GM12878 (cell line): ENCODE measurements around the gene FBLN1. TPM values are rescaled to one million over a fixed set of nuclear protein-coding genes. Genes with fewer than 3 reads are reported as not detected.

ENCODE experiments used
- ATAC-seq: fragments of 200-7000 bp; cut with Tn5 transposase; 3 replicates; pipeline ENCODE4 v1.9.1; 2020; ENCODE audit warnings: mild to moderate bottlenecking, moderate library complexity
- BruUV-seq: library from RNA; stranded (reverse); fragments of 400-500 nt; replicated peaks from 2 replicates; lab custom pipeline; 2021; lab: Mats Ljungman, UMichigan
- CTCF ChIA-PET: fragments of 300-600 bp; sonication (Branson Sonifier 250); formaldehyde crosslinking; extraction: SDS; loops from one replicate; lab custom pipeline; 2021; ENCODE audit warnings: inconsistent platforms; lab: Yijun Ruan, JAX
- POLR2A ChIA-PET: fragments of 350-600 bp; formaldehyde crosslinking; extraction: SDS; loops from one replicate; lab custom pipeline; 2021; ENCODE audit warnings: inconsistent platforms; lab: Charles Lee
- RAD21 ChIA-PET: fragments of 300-600 bp; sonication (Branson Sonifier 250); formaldehyde crosslinking; loops from one replicate; lab custom pipeline; 2023; ENCODE audit warnings: antibody characterized with exemption; ENCODE audit not compliant: unreplicated experiment; lab: Charles Lee
- SMC1A ChIA-PET: fragments of 300-600 bp; sonication (Branson Sonifier 250); formaldehyde crosslinking; loops from one replicate; lab custom pipeline; 2023; ENCODE audit not compliant: unreplicated experiment, uncharacterized antibody; lab: Charles Lee
- DNase-seq: peaks from one replicate; pipeline ENCODE4 v3.0.0-alpha.2; 2011; ENCODE audit warnings: low read depth, low spot score
- FAIRE-seq: peaks from 3 replicates; lab custom pipeline; 2011; peaks lifted over from hg19 to GRCh38; lab: Jason Lieb, UNC
- H2AFZ ChIP-seq: 2 replicates; pipeline ENCODE4 v1.6.0; 2011; ENCODE audit warnings: low read depth, low read length, control low read depth; ENCODE audit not compliant: control insufficient read depth
- H3K27ac ChIP-seq: 2 replicates; pipeline ENCODE4 v1.5.1; 2011; ENCODE audit warnings: control low read depth; ENCODE audit not compliant: control insufficient read depth, insufficient read depth
- H3K27me3 ChIP-seq, 2 experiments: replicated peaks in 1 of 2; 2 replicates each; pipeline versions ENCODE4 v1.6.0 to v1.6.1; 2011; ENCODE audit warnings: low read length in 1 of 2; ENCODE audit not compliant: control insufficient read depth in 2 of 2, insufficient read depth in 2 of 2
- H3K36me3 ChIP-seq, 2 experiments: 2 replicates each; pipeline ENCODE4 v1.5.1; 2011; ENCODE audit warnings: low read length in 1 of 2; ENCODE audit not compliant: control insufficient read depth in 2 of 2, insufficient read depth in 2 of 2
- H3K4me1 ChIP-seq: 2 replicates; pipeline ENCODE4 v1.6.1; 2011; ENCODE audit warnings: mild to moderate bottlenecking, low read length, moderate library complexity, mixed read lengths; ENCODE audit not compliant: control insufficient read depth, insufficient read depth
- H3K4me2 ChIP-seq: 2 replicates; pipeline ENCODE4 v1.6.0; 2011; ENCODE audit warnings: control low read depth; ENCODE audit not compliant: control insufficient read depth, insufficient read depth
- H3K4me3 ChIP-seq: fragments of 200-600 bp; sonication (generic); 2 replicates; pipeline ENCODE4 v1.5.1; 2016
- H3K79me2 ChIP-seq: 2 replicates; pipeline ENCODE4 v1.6.0; 2011; ENCODE audit warnings: low read length; ENCODE audit not compliant: control insufficient read depth, insufficient read depth
- H3K9ac ChIP-seq: 2 replicates; pipeline ENCODE4 v1.8.0; 2011; ENCODE audit warnings: low read length, control low read depth, mixed read lengths; ENCODE audit not compliant: control insufficient read depth, insufficient read depth
- H3K9me3 ChIP-seq: replicated peaks from 3 replicates; pipeline ENCODE4 v1.5.1; 2011; ENCODE audit warnings: mild to moderate bottlenecking, low read length; ENCODE audit not compliant: control insufficient read depth, insufficient read depth
- H4K20me1 ChIP-seq: 2 replicates; pipeline ENCODE4 v1.6.0; 2011; ENCODE audit not compliant: control insufficient read depth, insufficient read depth
- ASH2L ChIP-seq: fragments of 300-600, 200-600 bp; sonication (generic); IDR thresholded peaks from 2 replicates; pipeline ENCODE4 v1.6.1; 2017; ENCODE audit warnings: low read depth, mild to moderate bottlenecking, borderline replicate concordance
- ATF7 ChIP-seq: fragments of 450-650 bp; IDR thresholded peaks from 2 replicates; pipeline ENCODE4 v1.6.1; 2016; ENCODE audit warnings: low read depth, mild to moderate bottlenecking
- BACH1 ChIP-seq: fragments of 450-650 bp; IDR thresholded peaks from 2 replicates; pipeline ENCODE4 v1.6.1; 2017; ENCODE audit warnings: mild to moderate bottlenecking, borderline replicate concordance
- BCL11A ChIP-seq: IDR thresholded peaks from 2 replicates; pipeline ENCODE4 v1.6.1; 2011; ENCODE audit warnings: low read depth, low read length
- BMI1 ChIP-seq: fragments of 450-650 bp; IDR thresholded peaks from 2 replicates; pipeline ENCODE4 v1.6.1; 2016; ENCODE audit warnings: mild to moderate bottlenecking, moderate library complexity, borderline replicate concordance
- CBFB ChIP-seq: IDR thresholded peaks from 2 replicates; pipeline ENCODE4 v1.6.1; 2016; ENCODE audit warnings: antibody characterized with exemption, low read depth
- CHD4 ChIP-seq: fragments of 200-600 bp; sonication (generic); IDR thresholded peaks from 2 replicates; pipeline ENCODE4 v1.6.1; 2016; ENCODE audit warnings: mild to moderate bottlenecking
- GATAD2B ChIP-seq: fragments of 450-650 bp; conservative IDR thresholded peaks from 2 replicates; pipeline ENCODE4 v1.6.1; 2017; ENCODE audit warnings: low read depth, mild to moderate bottlenecking, moderate library complexity
- HDAC2 ChIP-seq: fragments of 200-600 bp; sonication (generic); IDR thresholded peaks from 2 replicates; pipeline ENCODE4 v1.6.1; 2017
- MEF2A ChIP-seq: IDR thresholded peaks from 2 replicates; pipeline ENCODE4 v1.6.1; 2011; ENCODE audit warnings: low read depth, mild to moderate bottlenecking, low read length, moderate library complexity; ENCODE audit not compliant: insufficient read depth
- NBN ChIP-seq: fragments of 450-650 bp; IDR thresholded peaks from 2 replicates; pipeline ENCODE4 v1.6.1; 2016
- RAD51 ChIP-seq: fragments of 450-650 bp; IDR thresholded peaks from 2 replicates; pipeline ENCODE4 v1.6.1; 2016; ENCODE audit warnings: moderate library complexity, mild to moderate bottlenecking, inconsistent platforms
- RBBP5 ChIP-seq: fragments of 200-600 bp; sonication (generic); conservative IDR thresholded peaks from 2 replicates; pipeline ENCODE4 v1.6.1; 2016
- RELA ChIP-seq: fragments of 450-650 bp; IDR thresholded peaks from 2 replicates; pipeline ENCODE4 v1.8.0; 2014; ENCODE audit warnings: borderline replicate concordance; ENCODE audit not compliant: partially characterized antibody
- SIX5 ChIP-seq: IDR thresholded peaks from 2 replicates; pipeline ENCODE4 v1.6.1; 2011; ENCODE audit warnings: mild to moderate bottlenecking, low read depth, low read length, moderate library complexity; ENCODE audit not compliant: severe bottlenecking
- SMAD5 ChIP-seq: IDR thresholded peaks from 2 replicates; pipeline ENCODE4 v1.6.1; 2016; ENCODE audit warnings: antibody characterized with exemption, low read depth
- SPI1 ChIP-seq: IDR thresholded peaks from 2 replicates; pipeline ENCODE4 v1.6.1; 2011; ENCODE audit warnings: low read depth, mild to moderate bottlenecking, low read length, moderate library complexity, borderline replicate concordance; ENCODE audit not compliant: insufficient read depth
- STAT1 ChIP-seq: fragments of 450-650 bp; conservative IDR thresholded peaks from 2 replicates; pipeline ENCODE4 v1.6.1; 2014; ENCODE audit warnings: antibody characterized with exemption, mild to moderate bottlenecking
- SUPT20H ChIP-seq: IDR thresholded peaks from 2 replicates; pipeline ENCODE4 v1.6.1; 2011; ENCODE audit warnings: low read depth, mild to moderate bottlenecking, low read length, moderate library complexity, borderline replicate concordance; ENCODE audit not compliant: control insufficient read depth
- TBL1XR1 ChIP-seq: IDR thresholded peaks from 2 replicates; pipeline ENCODE4 v1.6.1; 2012; ENCODE audit warnings: low read depth, low read length, improper control_type of control experiment
- YY1 ChIP-seq: IDR thresholded peaks from 2 replicates; pipeline ENCODE4 v1.6.1; 2011; ENCODE audit warnings: low read depth, mild to moderate bottlenecking, low read length
- ZSCAN29 ChIP-seq: fragments of 450-650 bp; IDR thresholded peaks from 2 replicates; pipeline ENCODE4 v1.6.1; 2017; ENCODE audit warnings: mild to moderate bottlenecking, moderate library complexity
- WGBS: methylation state at CpG from one replicate; pipeline ENCODE4 v1.1.6; 2016; ENCODE audit warnings: low lambda C conversion rate; ENCODE audit not compliant: insufficient replicate concordance, insufficient coverage; ENCODE audit errors: missing lambda C conversion rate; 5-methylcytosine and 5-hydroxymethylcytosine counted together
- in situ Hi-C: fragments of 300-500 bp; cut with MboI; formaldehyde crosslinking; loops from 9 replicates; pipeline ENCODE4 v1.14.3; 2018; ENCODE audit warnings: mixed read lengths
- intact Hi-C: fragments of 100-400 bp; cut with micrococcal nuclease; formaldehyde crosslinking; loops from one replicate; pipeline ENCODE4 v1.14.2; 2022; ENCODE audit not compliant: unreplicated experiment
- polyA plus RNA-seq, 11 experiments: library from polyadenylated mRNA; depleted of rRNA in 4 of 11; unstranded in 6 of 11; stranded (reverse) in 5 of 11; fragments of >200 nt; fragmentation: Nextera tagmentation in 4 of 11; fragmentation: Illumina TruSeq in 1 of 11; extraction: Ambion mirVana in 4 of 11; extraction: Trizol in 1 of 11; gene quantifications; 1 replicate in 1 of 11; 2 replicates in 10 of 11; pipeline versions ENCODE4 v1.2.1 to v1.2.3, GENCODE V29; 2011 to 2016; ENCODE audit warnings: inconsistent platforms in 2 of 11, missing spikeins in 2 of 11, low read depth in 1 of 11
- total RNA-seq, 4 experiments: library from RNA; depleted of rRNA in 3 of 4; stranded (reverse); fragments of >200 nt in 3 of 4; fragmentation: Illumina TruSeq in 1 of 4; extraction: Trizol in 1 of 4; gene quantifications; 2 replicates each; pipeline versions ENCODE4 v1.2.1 to v1.2.3, GENCODE V29; 2013 to 2021
- TF ChIP-seq, protein P1 (sequence below): fragments of 450-650 bp; formaldehyde crosslinking; IDR thresholded peaks from 2 replicates; pipeline ENCODE4 v1.4.0; 2022; ENCODE audit warnings: mild to moderate bottlenecking, moderate library complexity
- TF ChIP-seq, protein P2 (sequence below): IDR thresholded peaks from 2 replicates; pipeline ENCODE4 v1.6.1; 2012; ENCODE audit warnings: low read depth, low read length, improper control_type of control experiment

The FBLN1 gene
- total and polyA plus RNA-seq, 10 of the 15 experiments (the other 5 are each of a cell fraction or from before 2014, with no cell fraction given), result 0.20 to 0.51 TPM; not detected in 8

DNA sequence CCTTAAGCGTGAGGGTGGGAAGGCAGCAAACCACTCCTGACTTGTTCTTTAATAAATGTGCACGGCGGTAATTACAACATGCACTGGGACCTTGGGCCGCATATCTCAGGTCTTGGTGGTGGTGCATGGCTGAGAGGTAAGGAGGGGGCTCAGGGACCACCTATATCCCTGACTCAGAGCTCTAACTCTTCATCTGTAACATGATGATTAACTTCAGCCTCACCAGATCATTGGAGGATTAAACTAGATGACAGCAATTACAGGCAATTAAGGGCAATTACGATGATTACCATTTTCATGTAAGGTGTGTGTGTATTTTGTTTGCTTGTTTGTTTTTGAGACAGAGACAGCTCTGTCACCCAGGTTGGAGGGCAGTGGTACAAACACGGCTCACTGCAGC lies 45.0 kb downstream of the FBLN1 start (continued):
- TF ChIP-seq CBFB, result no peak
- TF ChIP-seq BCL11A, result no peak
- TF ChIP-seq, protein P1, sequence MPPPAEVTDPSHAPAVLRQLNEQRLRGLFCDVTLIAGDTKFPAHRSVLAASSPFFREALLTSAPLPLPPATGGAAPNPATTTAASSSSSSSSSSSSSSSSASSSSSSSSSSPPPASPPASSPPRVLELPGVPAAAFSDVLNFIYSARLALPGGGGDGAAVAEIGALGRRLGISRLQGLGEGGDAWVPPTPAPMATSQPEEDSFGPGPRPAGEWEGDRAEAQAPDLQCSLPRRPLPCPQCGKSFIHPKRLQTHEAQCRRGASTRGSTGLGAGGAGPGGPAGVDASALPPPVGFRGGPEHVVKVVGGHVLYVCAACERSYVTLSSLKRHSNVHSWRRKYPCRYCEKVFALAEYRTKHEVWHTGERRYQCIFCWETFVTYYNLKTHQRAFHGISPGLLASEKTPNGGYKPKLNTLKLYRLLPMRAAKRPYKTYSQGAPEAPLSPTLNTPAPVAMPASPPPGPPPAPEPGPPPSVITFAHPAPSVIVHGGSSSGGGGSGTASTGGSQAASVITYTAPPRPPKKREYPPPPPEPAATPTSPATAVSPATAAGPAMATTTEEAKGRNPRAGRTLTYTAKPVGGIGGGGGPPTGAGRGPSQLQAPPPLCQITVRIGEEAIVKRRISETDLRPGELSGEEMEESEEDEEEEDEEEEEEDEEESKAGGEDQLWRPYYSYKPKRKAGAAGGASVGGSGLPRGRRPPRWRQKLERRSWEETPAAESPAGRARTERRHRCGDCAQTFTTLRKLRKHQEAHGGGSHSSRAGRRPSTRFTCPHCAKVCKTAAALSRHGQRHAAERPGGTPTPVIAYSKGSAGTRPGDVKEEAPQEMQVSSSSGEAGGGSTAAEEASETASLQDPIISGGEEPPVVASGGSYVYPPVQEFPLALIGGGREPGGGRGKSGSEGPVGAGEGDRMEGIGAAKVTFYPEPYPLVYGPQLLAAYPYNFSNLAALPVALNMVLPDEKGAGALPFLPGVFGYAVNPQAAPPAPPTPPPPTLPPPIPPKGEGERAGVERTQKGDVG (CRISPR knock-in tag), result no peak
- no peak for TF ChIP-seq RAD51

DNA sequence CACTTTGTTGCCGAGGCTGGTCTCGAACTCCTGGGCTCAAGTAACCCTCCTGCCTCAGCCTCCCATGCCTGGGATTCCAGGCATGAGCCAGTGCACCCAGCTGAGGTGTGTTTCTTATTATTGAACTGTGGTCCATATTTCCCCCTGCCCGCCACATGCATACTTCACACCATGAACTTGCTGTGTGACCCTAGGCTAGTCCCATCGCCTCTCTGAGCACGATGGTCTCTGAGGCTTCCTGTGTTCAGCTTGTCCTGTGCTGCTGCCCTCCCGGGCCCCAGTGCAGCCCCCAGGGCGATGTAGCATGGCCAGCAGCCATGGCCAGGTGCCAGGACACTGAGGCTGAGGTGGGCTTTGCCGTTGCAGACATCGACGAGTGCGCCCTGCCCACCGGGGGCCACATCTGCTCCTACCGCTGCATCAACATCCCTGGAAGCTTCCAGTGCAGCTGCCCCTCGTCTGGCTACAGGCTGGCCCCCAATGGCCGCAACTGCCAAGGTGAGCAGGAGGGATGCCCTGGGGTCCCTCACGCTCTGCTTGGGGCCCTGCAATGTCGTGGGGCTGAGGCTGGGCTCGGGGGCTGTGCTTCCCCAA lies 45.7 kb downstream of the FBLN1 start:
- H3K4me3 ChIP-seq, result no peak overlapping the region
- no peaks in the 10 kb centered on the region for H3K36me3 ChIP-seq
- ChIA-PET RAD21 (no interaction called here), CTCF (interaction anchor here (2.0 kb wide), 1 partner anchor 277 kb away, joined by 6 read pairs; no protein-coding TSS in a partner anchor), SMC1A (no interaction called here), POLR2A (no interaction called here)
- ATAC-seq (no peak), DNase-seq (no peak), FAIRE-seq (no peak)
- no peak for TF ChIP-seq SUPT20H
- TF ChIP-seq ASH2L, result no peak
- TF ChIP-seq BMI1, result no peak
- no peak for TF ChIP-seq NBN
- TF ChIP-seq GATAD2B, result no peak
- TF ChIP-seq ATF7, result no peak
- no peak for TF ChIP-seq YY1
- TF ChIP-seq SMAD5, result no peak
- TF ChIP-seq SPI1, result no peak
- TF ChIP-seq ZSCAN29, result no peak
- no peak for TF ChIP-seq MEF2A
- no peak for TF ChIP-seq CHD4
- TF ChIP-seq HDAC2, result no peak
- TF ChIP-seq STAT1, result no peak
- TF ChIP-seq SIX5, result no peak
- TF ChIP-seq TBL1XR1, result no peak
- TF ChIP-seq RELA, result no peak
- TF ChIP-seq BACH1, result no peak
- TF ChIP-seq, protein P2, sequence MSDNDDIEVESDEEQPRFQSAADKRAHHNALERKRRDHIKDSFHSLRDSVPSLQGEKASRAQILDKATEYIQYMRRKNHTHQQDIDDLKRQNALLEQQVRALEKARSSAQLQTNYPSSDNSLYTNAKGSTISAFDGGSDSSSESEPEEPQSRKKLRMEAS, result no peak
- TF ChIP-seq RBBP5, result no peak
- no peaks in the 10 kb centered on the region for H4K20me1 ChIP-seq
- intact Hi-C loops, result no loop called here
- H3K9me3 ChIP-seq, result no peaks in the 10 kb centered on the region; the same call in 2 of the 3 replicates
- no peaks in the 10 kb centered on the region for H3K4me1 ChIP-seq
- WGBS, result 34% methylated on average over 18 of the region's 18 CpGs
- in situ Hi-C loops, result no loop called here
- H3K27ac ChIP-seq, result no peak overlapping the region
- no peak overlapping the region for H3K9ac ChIP-seq
- no TSS peak for BruUV-seq
- H3K27me3 ChIP-seq, result no peaks in the 10 kb centered on the region; a peak in 2 of 4 replicates
- H3K4me2 ChIP-seq, result no peak overlapping the region
- no peaks in the 10 kb centered on the region for H3K79me2 ChIP-seq
- H2AFZ ChIP-seq, result no peak overlapping the region
